ENCODE results near the gene SPIN1.

SPIN1 gene

GRCh38 chr9:88437210-88438146 lies 49.2 kb downstream of the SPIN1 start:
- no peak for DNase-seq

- DNase-seq: no peak
These were observed 50.6 kb downstream of the SPIN1 start for GRCh38 chr9:88438811-88439210.

DNA sequence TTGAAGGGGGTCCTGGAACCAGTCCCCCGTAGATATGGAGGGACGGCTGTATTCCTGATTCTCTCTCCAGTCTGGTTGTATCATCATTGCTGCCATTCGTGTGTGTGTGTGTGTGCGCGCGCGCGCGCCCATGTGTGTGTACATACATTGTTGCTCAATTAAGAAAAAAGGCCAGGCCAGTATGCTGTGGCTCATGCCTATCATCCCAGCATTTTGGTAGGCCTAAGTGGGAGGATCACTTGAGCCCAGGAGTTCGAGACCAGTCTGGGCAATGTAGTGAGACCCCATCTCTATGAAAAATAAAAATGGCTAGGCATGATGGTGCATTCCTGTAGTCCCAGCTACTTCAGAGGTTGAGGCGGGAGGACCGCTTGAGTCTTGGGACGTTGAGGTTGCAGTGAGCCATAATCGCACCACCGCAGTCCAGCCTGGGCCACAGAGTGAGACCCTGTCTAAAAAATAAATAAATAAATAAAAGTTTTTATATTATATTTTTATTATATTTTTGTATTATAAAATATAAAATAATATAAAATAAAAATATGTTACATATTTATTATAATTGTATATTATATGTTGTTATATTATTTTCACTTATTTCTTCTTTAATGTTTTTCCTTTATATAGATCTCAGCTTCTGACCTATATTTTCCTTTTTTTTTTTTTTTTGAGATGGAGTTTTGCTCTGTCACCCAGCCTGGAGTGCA lies 53.2 kb downstream of the SPIN1 start:
- DNase-seq: no peak

DNA sequence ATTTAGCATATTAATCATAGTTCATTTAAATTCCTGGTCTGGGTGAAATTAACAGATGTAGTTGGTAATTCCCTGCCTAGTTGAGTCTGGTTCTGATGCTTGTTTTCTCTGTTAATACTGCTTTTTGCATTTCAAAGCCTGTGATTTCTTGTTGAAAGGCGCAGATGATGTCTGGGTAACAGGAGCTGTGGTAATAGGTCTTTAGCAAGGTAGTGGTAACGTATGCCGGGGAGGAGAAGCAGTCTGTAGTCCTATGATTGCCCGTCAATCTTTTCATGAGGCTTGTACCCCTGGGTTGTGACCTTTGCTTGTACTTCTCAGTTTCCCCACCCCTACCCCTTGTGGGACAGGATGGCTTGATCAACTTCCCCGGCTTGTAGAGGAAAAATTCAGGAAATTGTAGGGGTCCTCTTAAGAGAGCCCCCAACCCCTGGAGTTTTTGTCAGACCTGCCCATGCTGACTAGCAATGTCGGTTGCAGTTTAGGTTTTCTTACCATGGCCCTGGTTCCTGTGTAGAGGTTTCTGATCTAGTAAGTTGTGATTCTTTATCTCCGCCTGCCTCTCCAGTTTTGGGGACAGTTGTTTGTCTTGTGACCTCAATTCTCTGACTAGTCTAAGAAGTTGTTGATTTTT lies 55.4 kb downstream of the SPIN1 start:
- DNase-seq: no peak

DNA sequence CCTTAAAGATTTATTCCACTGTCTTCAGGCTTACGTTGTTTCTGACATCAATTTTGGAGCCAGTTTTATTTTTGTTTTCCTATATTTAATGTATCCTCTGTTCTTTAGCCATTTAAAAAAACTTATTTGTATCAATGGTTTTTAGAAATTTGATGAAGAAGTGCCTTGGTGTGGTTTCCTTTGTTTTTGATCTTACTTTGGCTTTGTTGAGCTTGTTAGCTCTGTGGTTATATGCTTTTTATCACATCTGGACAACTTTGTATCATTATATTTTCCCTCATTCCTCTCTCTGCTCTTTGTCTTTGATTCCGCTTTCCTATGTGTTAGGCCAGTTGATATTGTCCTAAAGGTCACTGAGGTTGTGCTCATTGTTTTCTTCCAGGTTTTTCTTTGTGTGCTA lies 58.5 kb downstream of the SPIN1 start:
- DNase-seq: no peak

DNA sequence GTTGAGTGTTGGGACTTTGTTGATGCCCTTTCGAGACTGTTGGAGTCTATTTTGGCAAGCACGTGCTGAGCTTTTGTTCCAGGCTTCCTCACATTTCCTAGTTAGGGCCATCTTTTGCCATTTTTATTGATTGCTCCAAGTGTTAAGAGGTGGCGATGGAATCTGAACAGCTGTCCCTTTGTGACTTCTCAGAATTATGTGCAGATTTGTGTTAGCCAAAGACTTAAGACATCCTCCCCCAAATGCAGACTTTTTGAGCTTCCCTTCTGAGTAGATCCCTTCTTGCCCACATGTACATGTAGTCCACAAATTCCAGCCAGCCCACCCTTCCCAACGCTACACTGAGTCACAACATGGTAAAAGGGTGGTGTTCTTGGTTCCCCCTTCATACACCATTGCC lies 59.2 kb downstream of the SPIN1 start:
- no peak for DNase-seq

GRCh38 chr9:88451160-88451559 lies 62.9 kb downstream of the SPIN1 start:
- no peak for DNase-seq

DNA sequence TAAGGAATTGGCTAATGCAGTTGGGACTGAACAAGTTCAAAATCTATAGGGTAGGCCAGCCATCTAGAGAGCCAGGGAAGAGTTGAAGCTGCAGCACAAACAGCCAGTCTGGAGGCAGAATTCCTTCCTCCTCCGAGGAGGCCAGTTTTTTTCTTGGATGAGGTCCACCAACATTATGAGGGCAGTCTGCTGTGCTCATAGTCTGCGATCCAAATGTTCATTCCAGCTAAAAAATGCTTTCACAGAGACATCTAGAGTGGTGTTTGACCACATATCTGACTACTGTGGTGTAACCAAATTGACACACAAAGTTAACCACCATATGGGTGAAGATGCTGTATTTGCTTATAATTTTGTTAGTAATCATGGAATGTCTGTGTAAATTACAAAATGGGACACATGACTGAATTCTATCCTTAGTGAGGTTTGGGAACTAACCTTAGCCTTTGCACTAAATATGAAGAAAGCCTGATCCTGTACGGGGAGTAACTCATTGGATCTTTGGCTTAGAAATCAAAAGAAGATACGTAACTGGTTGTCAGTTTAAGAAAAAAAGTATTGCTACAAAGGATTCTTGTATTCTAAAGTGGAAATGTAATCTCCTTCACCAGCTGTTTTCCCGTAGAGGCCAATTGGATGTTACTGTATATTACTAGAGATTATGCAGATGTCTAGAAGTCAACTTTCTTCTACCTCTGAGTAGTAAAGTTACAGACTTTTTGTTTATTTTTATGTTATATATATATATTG lies 70.6 kb downstream of the SPIN1 start:
- no peak for DNase-seq

GRCh38 chr9:88460587-88461332 lies 72.5 kb downstream of the SPIN1 start:
- DNase-seq: no peak

DNA sequence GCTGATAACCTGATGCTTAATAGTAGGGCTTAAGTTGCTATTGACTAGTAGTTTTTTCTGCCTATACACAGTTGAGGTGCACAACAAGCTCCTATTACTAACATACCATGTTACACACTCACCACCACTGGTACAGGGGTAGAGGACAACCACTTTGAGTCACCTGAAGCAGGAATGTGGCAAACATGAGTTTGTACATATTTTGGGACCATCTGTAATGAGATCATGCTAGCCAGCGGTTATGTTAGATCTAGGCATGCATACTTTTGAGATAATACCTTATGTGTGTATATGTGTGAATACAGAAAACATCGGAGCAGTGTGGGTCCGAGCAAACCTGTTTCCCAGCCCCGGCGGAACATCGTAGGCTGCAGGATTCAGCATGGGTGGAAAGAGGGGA lies 73.9 kb downstream of the SPIN1 start:
- no peak for DNase-seq

GRCh38 chr9:88464851-88465250 lies 76.6 kb downstream of the SPIN1 start:
- no peak for DNase-seq

- no peak for DNase-seq
These were observed 80.0 kb downstream of the SPIN1 start for GRCh38 chr9:88468226-88468625.

- DNase-seq: no peak
These were observed 88.4 kb downstream of the SPIN1 start for GRCh38 chr9:88476491-88477271.

DNA sequence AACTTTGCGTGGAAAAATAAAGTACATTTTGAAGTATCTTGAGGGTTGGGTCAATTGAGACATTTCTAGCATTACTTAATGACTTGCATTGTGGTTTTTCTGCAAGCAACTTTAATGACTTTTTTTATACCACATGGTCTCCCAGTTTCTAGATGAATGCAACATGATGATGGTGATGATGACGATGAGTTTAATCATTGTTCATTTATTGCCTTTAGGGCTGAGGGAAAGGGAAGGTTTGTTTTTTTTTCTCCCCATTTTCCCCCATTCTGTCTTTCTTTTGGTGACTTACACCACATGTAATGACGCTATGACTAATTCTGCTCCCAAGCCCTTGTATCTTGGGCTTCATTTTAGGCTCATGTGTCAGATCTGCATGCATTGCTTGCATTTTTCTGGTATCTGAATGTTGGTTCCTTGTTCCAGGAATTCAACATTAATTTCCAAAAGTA lies 89.1 kb downstream of the SPIN1 start:
- DNase-seq: no peak

DNA sequence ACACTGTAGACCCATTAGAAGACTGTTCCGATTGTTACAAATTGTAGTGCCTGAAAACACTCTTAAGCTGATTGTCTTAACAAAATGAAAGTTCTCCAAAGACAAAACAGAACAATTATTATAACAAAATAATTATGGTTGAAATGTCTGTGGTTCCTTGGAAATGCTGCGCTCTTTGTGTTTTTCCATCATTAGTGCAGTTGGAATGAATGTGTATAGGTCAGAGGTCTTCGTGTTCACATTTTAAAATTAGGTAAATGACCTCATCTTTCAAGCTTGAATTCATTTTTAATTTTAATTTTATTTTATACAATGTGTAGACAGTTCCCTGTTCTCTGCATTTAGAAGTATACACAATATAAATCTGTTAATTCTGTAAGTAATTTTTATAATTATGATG lies 90.0 kb downstream of the SPIN1 start:
- no peak for DNase-seq

DNA sequence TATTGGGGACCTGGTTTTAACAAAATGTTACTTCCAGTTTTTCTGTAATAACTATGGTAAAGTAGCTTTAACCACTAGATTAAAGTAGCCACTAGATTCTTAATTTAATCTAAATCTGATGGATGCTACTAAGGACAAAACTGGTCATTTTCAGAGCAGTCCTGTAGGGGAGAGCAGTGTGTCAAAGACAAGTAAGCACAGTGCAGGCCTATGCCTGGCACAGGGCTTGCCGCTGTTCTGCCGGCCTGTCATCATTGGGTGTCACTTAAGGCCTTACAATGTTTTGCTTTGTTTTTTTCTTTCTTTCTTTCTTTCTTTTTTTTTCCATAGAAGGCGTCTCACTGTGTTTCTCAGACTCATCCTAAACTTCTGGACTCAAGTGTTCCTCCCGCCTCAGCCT lies 93.7 kb downstream of the SPIN1 start:
- no peak for DNase-seq

DNA sequence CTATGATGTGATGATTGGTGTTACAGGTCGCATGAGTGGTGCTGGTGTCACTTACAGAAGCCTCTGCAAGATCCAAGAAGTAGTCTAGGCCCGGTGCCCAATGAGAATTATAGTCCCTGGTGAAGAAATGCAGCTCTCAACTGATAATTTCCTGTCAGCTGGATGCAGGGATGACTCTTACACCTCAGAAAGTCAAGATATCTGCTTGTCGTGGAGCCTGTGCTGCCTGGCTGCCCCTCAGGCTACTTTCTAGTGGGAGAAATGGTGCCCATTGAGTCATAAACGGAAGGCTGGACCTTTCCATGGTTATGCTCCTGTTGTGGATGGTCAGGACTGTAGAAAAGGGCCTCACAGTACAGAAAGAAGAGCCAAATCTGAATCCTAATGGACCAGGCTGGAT lies 99.9 kb downstream of the SPIN1 start:
- DNase-seq: no peak

DNA sequence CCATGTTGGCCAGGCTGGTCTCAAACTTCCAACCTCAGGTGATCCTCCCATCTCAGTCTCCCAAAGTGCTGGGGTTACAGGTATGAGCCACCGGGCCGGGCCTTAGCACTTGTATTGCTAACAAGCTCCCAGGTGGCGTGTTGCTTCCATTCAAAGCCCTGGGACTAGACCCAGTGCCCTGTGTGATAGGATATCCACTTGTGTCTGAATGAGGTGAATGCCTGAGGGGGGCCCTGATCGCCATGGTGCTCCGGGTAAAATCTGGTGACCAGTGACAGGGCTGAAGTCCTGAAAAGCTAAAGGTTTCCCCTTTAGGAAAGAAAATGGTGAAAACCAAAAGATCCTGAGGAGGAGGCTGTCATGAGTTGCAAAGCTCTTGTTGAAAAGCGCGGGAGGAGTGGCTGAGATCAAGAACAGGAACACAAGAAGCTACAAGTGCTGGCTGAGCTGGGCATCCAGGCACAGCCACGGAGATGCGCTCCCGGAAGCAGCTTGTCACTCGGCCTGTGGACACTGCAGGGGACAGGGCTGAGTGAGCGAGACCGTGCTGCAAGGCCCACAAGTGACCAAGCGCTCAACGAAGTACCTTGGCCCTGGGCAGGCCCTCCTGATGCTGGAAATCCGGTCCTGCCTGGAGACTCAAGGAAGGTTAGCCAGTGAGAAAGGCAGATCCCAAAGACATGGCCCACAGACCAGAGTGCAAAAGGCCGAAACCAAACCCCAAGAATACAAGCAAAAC lies 106.9 kb downstream of the SPIN1 start:
- no peak for DNase-seq

- no peak for DNase-seq
These were observed 109.0 kb downstream of the SPIN1 start for GRCh38 chr9:88497224-88497623.

GRCh38 chr9:88498880-88499279 lies 110.6 kb downstream of the SPIN1 start:
- DNase-seq: no peak

DNA sequence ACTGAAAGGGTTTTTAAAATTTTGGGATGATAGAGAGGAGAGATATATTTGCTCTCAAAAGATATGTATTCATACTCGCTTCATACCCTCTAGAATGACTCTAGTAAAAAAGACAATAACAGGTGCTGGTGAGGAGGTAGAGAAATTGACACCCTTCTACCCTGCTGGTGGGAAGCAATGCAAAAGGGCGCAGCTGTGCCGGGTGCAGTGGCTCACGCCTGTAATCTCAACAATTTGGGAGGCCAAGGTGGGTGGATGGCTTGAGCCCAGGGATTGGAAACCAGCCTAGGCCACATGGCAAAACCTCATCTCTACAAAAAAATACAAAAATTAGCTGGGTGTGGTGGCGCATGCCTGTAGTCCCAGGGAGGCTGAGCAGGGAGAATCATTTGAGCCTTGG lies 112.8 kb downstream of the SPIN1 start:
- no peak for DNase-seq

All from activated CD4-positive, alpha-beta T cell treated with anti-CD3 and anti-CD28 coated beads for 4 hours (primary cell).